Measurements from ENCODE around the gene PTPN14.

The PTPN14 gene

DNA sequence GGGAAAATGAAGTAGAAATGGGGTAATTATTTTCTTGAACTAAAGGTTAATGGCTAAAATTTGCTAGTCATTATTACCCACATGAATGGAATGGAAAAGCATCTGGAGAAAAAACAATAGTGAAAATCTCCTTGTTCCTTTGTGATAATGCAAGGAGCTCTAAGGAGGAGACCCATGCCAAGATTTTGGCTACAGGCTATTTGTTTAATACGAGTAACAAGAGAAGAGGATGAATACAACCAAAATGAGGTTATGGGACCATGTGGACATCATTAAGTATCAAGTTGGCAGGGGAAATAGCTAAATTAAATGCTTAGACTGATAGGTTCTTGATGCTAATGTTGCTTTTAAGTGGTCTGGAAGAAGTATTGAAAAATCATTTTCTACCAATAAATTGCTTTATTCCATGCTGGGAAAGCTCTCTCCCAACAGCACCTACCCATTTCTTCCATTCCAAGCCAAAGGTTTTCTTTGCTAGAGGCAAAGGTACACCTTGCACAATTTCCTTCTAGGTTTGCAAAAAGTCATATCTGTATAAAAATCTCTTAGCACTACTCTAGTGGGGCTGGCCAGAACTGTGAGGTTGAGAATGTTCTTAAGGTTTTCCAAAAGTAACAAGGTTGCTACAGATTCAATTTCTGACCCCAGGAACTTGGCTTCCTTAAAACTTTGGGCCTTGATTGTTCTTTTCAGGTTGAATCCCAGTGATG is 170.3 kb downstream of the PTPN14 start:
- no peak for TF ChIP-seq ESRRG (CRISPR knock-in tag; IDR thresholded peaks at IDR 0.05)
- no peak for TF ChIP-seq ZNF70 (CRISPR knock-in tag; IDR thresholded peaks at IDR 0.05)
- TF ChIP-seq TCF4 (CRISPR knock-in tag; IDR thresholded peaks at IDR 0.05; ENCODE audit: borderline replicate concordance): no peak
- no peak for TF ChIP-seq ZFP3 (CRISPR knock-in tag; IDR thresholded peaks at IDR 0.05)
- TF ChIP-seq, protein P1, sequence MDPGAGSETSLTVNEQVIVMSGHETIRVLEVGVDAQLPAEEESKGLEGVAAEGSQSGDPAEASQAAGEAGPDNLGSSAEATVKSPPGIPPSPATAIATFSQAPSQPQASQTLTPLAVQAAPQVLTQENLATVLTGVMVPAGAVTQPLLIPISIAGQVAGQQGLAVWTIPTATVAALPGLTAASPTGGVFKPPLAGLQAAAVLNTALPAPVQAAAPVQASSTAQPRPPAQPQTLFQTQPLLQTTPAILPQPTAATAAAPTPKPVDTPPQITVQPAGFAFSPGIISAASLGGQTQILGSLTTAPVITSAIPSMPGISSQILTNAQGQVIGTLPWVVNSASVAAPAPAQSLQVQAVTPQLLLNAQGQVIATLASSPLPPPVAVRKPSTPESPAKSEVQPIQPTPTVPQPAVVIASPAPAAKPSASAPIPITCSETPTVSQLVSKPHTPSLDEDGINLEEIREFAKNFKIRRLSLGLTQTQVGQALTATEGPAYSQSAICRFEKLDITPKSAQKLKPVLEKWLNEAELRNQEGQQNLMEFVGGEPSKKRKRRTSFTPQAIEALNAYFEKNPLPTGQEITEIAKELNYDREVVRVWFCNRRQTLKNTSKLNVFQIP (CRISPR knock-in tag; IDR thresholded peaks at IDR 0.05; ENCODE audit: borderline replicate concordance, low read depth): no peak
- no peak for TF ChIP-seq ZFP30 (CRISPR knock-in tag; IDR thresholded peaks at IDR 0.05)
- TF ChIP-seq GLIS3 (CRISPR knock-in tag; IDR thresholded peaks at IDR 0.05): no peak
- no peak for ATAC-seq

DNA sequence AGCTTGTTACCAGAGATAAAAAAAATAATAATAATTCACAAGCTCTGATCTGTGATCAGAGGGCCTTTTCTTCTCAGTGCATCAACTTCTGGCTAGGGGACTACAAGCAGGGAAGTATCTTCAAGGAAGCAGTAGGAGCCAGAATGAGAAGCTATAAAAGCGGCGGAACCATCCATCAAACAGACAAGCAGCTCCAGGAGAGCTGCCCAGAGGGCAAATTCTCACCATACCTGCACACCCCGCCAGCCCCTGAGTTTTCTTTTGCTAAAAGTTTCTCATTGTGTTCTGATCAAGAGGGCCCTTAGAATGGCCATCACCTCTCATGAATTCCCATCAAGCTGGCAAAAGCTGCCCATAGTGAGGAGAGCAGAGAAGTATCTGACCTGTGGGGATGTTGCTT is 171.0 kb downstream of the PTPN14 start:
- ATAC-seq: no peak
- TF ChIP-seq ZC3H10 (CRISPR knock-in tag; IDR thresholded peaks at IDR 0.05) (no peak), ZNF8 (CRISPR knock-in tag; IDR thresholded peaks at IDR 0.05) (no peak), ZNF565 (CRISPR knock-in tag; conservative IDR thresholded peaks at IDR 0.05; ENCODE audit: low read depth) (no peak), ZNF70 (CRISPR knock-in tag; IDR thresholded peaks at IDR 0.05) (no peak), SNAI2 (CRISPR knock-in tag; IDR thresholded peaks at IDR 0.05) (no peak), TCF4 (CRISPR knock-in tag; IDR thresholded peaks at IDR 0.05; ENCODE audit: borderline replicate concordance) (no peak), PATZ1 (CRISPR knock-in tag; IDR thresholded peaks at IDR 0.05; ENCODE audit: borderline replicate concordance) (no peak), ISL1 (CRISPR knock-in tag; IDR thresholded peaks at IDR 0.05) (no peak), CSDC2 (CRISPR knock-in tag; IDR thresholded peaks at IDR 0.05) (no peak), ZFP3 (CRISPR knock-in tag; IDR thresholded peaks at IDR 0.05) (no peak)
- TF ChIP-seq, protein P2, sequence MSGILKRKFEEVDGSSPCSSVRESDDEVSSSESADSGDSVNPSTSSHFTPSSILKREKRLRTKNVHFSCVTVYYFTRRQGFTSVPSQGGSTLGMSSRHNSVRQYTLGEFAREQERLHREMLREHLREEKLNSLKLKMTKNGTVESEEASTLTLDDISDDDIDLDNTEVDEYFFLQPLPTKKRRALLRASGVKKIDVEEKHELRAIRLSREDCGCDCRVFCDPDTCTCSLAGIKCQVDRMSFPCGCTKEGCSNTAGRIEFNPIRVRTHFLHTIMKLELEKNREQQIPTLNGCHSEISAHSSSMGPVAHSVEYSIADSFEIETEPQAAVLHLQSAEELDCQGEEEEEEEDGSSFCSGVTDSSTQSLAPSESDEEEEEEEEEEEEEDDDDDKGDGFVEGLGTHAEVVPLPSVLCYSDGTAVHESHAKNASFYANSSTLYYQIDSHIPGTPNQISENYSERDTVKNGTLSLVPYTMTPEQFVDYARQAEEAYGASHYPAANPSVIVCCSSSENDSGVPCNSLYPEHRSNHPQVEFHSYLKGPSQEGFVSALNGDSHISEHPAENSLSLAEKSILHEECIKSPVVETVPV (CRISPR knock-in tag; IDR thresholded peaks at IDR 0.05): no peak
- TF ChIP-seq, protein P1 (CRISPR knock-in tag; IDR thresholded peaks at IDR 0.05; ENCODE audit: borderline replicate concordance, low read depth): no peak

GRCh38 chr1:214379236-214379970 is 172.0 kb downstream of the PTPN14 start:
- no peak for ATAC-seq
- TF ChIP-seq BACH2 (CRISPR knock-in tag; IDR thresholded peaks at IDR 0.05; ENCODE audit: borderline replicate concordance) (no peak), ZFP3 (CRISPR knock-in tag; IDR thresholded peaks at IDR 0.05) (no peak), TSHZ2 (CRISPR knock-in tag; IDR thresholded peaks at IDR 0.05) (no peak), RARB (CRISPR knock-in tag; IDR thresholded peaks at IDR 0.05) (no peak), CSDC2 (CRISPR knock-in tag; IDR thresholded peaks at IDR 0.05) (no peak), SNAI2 (CRISPR knock-in tag; IDR thresholded peaks at IDR 0.05) (no peak), PPARA (CRISPR knock-in tag; IDR thresholded peaks at IDR 0.05; ENCODE audit: borderline replicate concordance) (no peak), ZNF70 (CRISPR knock-in tag; IDR thresholded peaks at IDR 0.05) (no peak), PATZ1 (CRISPR knock-in tag; IDR thresholded peaks at IDR 0.05; ENCODE audit: borderline replicate concordance) (no peak), ZC3H10 (CRISPR knock-in tag; IDR thresholded peaks at IDR 0.05) (no peak), ARNTL (CRISPR knock-in tag; IDR thresholded peaks at IDR 0.05; ENCODE audit: borderline replicate concordance, low read depth) (no peak), ESRRG (CRISPR knock-in tag; IDR thresholded peaks at IDR 0.05) (no peak)
- TF ChIP-seq, protein P1 (CRISPR knock-in tag; IDR thresholded peaks at IDR 0.05; ENCODE audit: borderline replicate concordance, low read depth): no peak

Measured in SK-N-SH treated with all-trans-retinoic acid at 6 μM for 48 hours (cell line).